H54 (cell line): ENCODE measurements around the gene GFM1.

Experiments
- DNase-seq: peaks from one replicate; pipeline ENCODE4 v3.0.0; 2011; ENCODE audit warnings: low spot score, mixed read lengths; ENCODE audit not compliant: insufficient read length
- FAIRE-seq: peaks from 3 replicates; lab custom pipeline; 2011; peaks lifted over from hg19 to GRCh38; lab: Jason Lieb, UNC
- POLR2A ChIP-seq: IDR thresholded peaks from 2 replicates; pipeline ENCODE4 v1.6.1; 2011; ENCODE audit warnings: low read depth, mild to moderate bottlenecking, low read length

The GFM1 gene

DNA sequence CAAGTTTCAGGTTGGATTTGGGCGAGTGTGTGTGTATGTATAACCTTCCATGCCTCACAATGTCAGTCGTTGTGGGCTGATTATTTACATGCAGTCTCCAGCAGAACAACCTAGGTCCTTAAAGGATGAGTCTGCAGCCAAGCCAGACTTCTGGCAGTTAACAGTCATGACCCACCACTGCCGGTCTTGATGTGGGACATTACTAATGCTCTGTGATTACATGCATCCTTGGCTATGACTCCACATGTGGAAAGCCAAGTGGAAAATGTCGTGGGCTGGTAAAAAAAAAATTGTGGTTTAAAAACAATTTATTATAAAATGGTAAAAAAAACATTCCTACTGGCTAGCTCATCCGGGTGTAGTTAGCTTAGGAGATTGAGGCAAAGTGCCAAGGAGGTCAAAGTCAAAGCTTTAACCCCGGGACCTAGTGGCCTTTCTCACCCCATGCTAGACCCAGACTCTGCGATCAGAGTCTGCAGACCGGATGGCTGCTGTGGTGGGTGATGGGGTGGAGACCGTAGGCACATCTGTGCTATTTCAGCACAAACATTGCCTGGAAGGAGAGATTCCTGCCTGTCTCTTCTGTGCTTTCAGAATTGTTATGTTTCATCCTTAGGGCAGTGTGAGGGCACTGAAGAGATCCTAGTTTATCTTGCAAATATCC, 81.2 kb downstream of the GFM1 start:
- FAIRE-seq (peak; percentile 85), DNase-seq (peak; percentile 95)

DNA sequence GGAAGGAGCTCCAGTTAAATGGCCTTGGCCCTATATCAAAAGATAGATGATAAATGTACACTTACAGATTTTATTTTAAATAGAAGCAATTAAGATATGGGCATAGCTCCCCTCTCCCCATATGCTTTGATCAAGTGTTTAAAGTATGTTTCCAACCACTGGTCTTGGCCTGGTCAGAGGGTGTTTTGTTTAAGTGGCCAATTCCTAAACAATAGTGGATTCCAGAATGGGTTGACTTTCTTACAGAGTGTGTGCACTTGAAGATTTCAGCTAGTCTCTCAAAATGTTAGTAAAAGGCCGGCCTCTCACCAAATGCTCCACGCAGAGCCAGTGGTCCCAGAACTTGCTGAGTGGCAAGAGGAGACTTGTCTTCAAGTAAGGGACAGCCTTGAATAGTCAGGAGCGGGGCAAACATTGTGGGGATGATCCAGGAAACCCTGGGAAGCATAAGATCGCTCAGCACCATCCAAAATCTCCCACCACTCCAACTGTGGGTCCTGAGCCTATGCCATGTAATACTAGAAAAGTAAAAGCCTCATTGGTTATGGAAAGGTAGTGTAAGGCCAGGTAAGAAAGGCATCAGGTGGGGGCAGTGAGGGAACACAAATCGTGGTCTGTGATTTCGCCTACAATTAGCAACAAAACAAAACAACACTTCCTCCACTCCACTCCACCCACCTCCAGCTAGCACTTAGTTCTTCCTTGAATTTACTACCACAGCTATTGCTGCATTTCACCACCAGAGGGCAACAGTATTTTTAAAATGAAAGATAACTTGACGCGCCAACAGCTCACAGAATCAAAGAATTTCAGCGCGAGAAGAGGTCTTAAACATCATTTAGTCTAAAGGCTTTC, 83.1 kb downstream of the GFM1 start:
- peak; percentile 86 for DNase-seq
- no peak for TF ChIP-seq POLR2A
- peak; percentile 85 for FAIRE-seq

More for the DNA sequence above, 81.2 kb downstream of the GFM1 start:
- TF ChIP-seq POLR2A: no peak

DNA sequence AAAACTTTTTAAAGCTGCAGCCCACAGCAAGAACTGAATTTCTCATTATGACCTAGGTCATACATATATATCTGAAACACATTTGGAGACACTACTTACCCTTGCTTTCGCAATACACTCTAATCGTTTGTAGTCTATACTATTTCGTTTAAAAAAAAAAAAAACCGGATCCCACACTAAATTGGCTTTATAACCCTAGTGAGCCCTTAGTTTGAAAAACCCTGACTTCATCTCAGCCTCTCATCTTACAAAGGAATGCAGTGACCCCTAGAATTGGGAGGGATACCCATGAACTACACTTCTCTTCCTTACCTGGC, 83.7 kb downstream of the GFM1 start:
- FAIRE-seq (no peak), DNase-seq (no peak)
- TF ChIP-seq POLR2A: no peak

DNA sequence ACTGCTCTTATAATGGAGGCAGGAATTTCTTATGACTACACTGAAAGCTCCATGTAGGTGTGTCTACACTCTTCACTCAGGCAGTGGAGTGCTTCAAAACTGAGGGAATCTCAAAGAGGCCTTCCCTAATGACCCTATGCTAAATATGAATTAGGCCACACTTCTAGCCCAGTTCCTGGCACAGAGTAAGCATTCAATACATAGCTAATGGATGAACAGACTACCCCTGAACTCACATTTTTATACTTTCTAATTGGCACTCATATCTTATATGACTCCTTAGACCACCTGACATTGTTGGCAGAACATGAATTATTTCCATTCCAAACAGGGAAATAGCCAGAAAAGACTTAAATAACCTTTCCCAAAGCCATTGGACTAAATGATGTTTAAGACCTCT, 84.5 kb downstream of the GFM1 start:
- FAIRE-seq (no peak), DNase-seq (no peak)
- TF ChIP-seq POLR2A: no peak

DNA sequence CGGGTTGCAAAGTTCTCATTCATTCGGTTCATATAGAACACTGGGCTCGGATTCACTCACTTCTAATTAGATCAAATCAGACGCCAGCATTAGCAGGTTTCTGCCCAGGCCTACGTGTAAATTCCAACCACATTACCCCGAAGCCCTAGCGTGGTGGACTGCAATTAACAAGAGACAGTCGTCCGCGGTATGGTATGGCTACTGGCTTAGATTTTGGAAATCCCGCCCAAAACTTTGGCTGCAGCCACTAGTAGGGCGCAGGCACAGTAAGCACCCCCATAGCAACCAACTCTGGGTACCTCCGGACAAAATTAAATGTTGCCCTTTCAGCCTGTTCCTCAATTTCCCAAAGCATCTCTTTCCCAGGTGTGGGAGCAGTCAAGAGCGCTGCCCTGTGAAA, 87.2 kb downstream of the GFM1 start:
- FAIRE-seq: no peak
- no peak for TF ChIP-seq POLR2A
- no peak for DNase-seq

DNA sequence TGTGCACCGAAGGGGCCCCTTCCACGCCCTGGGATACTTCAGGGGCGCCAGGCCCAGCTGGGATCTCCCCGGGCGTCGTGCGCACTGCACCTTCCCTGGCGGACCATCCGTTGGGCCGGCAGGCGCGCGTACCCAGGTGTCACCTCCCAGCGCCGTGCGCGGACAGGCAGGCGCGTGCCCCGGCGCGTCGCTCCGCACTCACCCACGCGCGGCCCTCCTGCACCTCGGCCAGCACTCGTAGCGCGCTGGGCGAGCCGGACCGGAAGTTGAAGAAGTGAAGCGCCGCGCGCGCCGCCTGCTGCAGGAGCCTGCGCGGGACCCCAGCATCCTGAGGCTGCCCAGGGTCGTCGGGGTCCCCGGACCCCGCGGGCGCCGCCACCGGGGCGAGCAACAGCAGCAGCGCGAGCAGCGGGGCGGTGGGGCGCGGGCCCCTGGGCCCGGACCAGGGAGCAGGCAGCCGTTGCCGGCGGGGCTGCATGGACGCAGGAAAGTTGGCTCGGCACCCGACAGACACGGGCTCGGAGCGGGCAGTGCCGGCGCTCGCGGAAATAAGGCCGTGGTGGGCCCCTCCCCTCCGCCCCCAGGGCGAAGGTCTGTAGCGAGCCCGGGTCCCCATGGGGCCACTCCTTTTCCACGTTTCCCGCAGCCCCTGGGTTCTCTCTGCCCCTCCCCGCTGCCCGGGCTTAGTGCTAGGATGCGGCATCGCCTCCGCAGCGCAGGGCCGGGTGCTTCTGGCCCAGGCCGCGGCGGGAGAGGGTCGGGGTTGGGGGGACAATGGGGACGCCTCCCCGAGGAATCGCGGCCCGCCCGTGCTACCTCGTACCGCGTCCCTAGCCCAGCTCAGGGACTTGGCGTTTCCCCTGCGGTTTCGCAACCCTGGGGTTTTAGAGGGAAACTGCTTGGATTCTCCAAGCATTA, 87.9 kb downstream of the GFM1 start, which contains the start of gene RARRES1:
Gene RARRES1 (minus strand): TSS at position 520 of the 918 bp plus-strand sequence. CDS start 42 bp downstream, at position 478.
- no peak for TF ChIP-seq POLR2A
- no peak for DNase-seq
- FAIRE-seq: no peak

DNA sequence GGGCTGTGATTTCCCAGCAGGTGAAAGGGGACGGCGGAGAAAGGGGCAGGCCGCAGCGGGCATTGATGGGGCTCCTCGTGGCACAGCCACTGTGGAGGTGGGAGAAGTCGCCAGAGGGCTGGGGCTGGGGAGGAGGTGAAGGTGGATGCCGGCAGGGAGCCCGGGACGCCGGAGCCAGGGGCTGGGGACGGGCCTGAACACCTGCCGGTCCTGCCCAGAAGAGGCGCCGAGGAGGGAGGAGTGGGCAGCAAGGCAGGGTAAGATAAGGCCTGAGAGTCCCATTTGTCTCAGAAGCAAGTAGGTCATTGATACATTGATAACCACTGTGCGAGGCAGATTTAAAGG, 88.5 kb downstream of the GFM1 start:
- no peak for FAIRE-seq
- TF ChIP-seq POLR2A: no peak
- no peak for DNase-seq

DNA sequence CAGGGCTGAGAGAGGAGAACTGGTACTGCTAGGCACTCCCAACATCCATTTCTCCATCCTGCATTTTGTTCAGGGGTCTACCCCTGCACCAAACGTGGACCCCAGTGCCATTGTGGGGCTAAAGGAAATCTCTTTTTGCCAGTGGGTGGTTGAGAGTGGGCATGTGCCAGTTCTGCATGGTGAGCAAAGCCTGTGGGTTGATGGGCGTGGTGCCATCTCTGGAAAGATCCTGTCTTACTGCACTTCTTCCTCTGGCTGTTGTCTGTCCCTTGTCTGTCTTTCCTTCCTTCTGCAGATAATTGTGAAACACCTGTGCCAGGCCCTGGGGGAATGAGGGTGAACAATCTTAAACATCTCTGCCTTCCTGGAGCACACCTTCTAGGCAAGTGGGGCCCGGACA, 89.3 kb downstream of the GFM1 start:
- FAIRE-seq (no peak), DNase-seq (no peak)
- no peak for TF ChIP-seq POLR2A

DNA sequence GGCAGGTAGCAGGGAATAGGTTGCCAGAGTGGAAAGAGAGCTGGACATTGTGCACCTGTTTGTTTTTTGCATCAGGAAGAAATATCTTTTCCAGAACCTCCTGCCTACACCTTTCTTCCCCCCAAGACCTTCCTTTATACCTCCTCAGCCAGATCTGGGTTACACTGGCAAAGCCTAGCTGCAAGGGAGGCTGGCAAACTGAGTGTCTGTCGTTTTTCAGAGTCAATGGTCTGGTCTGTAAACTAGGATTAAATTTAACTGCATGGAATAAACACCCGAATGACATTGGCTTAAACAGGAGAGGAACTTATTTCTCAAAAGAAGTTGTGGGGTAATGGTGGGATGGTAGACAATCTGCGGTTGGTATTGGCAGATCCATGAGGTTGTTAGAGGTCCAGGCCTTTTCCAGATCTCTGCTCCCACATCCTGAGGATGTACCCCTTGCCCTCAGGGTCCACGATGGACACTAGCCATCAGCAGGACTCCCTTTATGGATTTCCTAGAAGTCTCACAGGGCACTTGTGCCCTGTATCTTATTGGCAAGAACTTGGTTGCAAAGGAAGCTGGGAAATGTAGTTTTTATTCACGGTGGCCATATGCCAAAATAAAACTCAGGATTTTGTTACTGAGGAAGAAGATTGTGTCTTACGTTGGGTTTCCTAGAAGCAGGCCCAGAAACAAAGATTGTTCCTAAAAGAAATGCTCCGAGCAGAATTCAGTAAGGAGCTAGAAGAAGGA, 91.1 kb downstream of the GFM1 start:
- DNase-seq: no peak
- no peak for FAIRE-seq
- no peak for TF ChIP-seq POLR2A

DNA sequence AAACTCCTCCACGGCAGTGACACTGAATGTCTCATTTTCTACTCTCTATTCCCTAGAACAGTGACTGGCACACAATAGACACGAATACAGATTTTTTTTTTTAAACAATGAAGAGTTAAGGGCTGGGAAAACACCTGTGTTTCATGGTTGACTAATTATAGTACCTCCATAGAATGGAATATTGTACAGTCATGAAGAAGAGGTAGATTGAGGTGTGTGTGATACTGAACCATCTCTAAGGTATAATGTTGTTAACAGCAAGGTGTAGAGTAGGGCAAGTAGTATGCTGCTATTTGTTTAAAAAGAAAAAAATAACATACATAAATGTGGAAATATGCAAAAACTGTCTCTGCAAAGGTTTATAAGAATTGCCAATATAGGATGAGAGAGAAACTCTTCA, 93.1 kb downstream of the GFM1 start:
- FAIRE-seq: no peak
- no peak for DNase-seq
- TF ChIP-seq POLR2A: no peak

DNA sequence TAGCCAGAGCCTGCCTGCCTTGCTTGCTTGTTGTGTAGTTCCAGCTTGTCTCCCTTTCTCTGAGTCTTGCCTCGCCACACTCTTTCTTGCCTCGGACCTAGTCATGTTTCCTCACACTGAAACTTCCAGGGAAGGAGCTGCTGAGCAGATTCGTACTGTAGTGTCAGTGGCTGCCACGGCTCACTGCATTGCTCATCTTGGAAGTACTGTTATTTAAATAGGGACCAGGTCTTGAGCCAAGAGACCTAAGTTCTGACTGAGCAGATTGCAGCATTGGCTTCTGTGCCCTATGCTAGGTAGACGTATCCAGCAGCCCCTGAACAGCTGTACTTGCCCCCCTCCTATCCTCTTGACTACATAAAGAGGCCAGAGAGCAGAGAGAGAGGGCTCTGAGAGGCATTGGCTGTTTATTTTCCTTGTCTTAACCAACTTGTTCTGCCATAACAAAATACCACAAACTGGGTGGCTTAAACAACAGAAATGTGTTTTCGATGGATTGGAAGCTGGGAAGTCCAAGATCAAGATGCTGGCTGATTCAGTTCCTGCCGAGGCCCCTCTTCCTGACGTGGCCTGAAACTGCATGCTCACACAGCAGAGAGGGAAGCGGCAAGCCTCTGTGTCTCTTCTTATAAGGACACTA, 93.8 kb downstream of the GFM1 start:
- no peak for TF ChIP-seq POLR2A
- no peak for FAIRE-seq

DNA sequence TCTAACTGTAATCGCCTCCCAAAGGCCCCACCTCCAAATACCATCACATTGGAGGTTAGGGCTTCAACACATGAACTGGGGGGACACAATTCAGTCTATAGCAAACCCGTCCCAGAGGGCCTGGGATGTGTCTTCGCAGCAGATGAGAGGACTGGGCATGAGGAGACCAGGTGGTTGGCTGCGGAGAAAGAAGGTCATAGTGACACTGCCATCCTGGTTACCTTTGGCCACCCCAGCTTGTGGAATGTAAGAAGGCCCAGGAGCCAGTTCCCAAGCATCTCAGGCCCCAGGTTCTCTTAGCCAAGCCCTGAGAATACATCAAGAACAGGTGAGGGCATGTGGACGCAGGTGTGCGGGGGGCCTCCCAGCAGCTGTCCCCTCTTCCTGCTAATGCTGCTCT, 94.3 kb downstream of the GFM1 start:
- no peak for FAIRE-seq

More for the DNA sequence above, 93.8 kb downstream of the GFM1 start:
- DNase-seq: no peak

DNA sequence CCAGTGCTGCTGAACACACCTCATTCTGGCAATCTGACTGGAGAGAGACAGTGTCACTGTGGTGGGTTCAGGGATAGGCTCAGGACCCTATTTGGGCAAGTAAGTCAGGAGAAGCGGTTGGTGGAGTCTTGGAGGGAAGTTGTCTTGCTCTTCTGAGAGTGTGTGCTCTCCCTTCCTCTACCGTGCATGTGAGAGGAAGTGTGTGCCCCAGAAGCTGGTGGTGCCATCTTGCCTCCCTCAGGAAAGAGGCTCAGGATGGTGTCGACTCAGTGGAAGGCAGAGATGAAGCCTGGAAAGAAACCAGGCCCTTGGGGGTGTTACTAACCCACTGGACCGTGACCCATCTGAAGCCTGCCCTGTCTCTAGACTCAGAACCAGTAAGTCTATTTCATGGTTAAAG, 94.8 kb downstream of the GFM1 start:
- no peak for DNase-seq
- no peak for FAIRE-seq
- no peak for TF ChIP-seq POLR2A

More for the DNA sequence above, 94.3 kb downstream of the GFM1 start:
- DNase-seq: no peak
- TF ChIP-seq POLR2A: no peak
